ENCODE measurements around the gene TEX2.
"Not testable (repeated sequence)": the region's sequence is repeated elsewhere in the genome, so short reads cannot be mapped to it uniquely, and the experiment has no call there.

Gene TEX2

DNA sequence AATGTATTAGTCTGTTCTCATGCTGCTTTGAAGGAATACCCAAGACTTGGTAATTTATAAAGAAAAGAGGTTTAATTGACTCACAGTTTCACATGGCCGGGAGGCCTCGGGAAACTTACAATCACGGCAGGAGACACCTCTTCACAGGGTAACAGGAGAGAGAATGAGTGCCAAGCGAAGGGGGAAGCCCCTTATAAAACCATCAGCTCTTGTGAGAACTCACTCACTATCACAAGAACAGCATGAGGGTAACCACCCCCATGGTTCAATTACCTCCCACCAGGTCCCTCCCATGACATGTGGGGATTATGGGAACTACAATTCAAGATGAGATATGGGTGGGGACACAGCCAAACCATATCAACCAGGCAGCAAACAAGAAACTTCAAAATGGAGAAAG is 24.6 kb downstream of the TEX2 start:
- DNase-seq = not testable (repeated sequence)

DNA sequence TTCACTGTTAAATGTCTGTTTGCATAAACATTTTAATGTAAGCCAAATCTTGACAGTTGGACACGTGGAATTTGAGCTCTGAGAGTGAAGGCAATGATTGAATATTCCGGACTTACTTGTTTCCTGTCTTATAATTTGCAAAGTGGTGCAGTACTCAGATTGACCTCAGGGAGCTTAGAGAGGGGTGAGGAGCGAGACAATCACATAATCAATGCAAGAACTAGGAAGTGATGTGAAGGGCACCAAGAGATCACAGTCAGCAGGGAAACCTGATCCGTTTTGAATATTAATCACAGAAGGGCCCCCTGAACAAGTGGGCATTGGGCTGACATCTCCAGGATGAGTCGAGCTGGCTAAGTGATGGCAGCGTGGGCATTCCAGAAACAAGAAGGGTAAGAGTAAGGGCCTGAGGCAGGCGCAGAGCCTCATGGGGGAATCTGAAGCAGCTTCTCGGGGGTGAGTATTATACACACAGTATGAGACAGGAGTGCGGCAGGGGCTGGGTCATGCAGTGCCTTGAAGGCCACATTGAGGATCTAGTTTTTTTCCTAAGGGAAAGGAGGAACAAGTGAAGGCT is 26.1 kb downstream of the TEX2 start:
- no peak for DNase-seq

DNA sequence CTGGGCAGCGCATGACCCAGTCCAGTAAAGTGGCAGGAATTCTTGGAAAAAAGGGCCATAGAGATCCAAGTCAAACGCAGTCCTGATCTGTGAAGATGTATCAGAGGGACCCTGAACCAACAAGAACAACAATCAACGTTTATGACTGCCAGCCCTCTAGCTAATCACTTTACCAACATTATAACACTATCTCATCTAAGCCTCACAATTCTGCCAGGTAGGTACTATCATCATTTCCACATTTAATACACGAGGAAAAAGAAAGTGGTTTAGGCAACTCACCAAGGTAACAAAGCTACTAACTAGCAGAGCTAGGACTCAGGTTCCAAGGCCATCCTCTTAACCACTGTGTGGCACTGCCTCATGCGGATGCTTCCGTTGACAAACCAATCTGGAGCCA is 28.1 kb downstream of the TEX2 start:
- no peak for DNase-seq

DNA sequence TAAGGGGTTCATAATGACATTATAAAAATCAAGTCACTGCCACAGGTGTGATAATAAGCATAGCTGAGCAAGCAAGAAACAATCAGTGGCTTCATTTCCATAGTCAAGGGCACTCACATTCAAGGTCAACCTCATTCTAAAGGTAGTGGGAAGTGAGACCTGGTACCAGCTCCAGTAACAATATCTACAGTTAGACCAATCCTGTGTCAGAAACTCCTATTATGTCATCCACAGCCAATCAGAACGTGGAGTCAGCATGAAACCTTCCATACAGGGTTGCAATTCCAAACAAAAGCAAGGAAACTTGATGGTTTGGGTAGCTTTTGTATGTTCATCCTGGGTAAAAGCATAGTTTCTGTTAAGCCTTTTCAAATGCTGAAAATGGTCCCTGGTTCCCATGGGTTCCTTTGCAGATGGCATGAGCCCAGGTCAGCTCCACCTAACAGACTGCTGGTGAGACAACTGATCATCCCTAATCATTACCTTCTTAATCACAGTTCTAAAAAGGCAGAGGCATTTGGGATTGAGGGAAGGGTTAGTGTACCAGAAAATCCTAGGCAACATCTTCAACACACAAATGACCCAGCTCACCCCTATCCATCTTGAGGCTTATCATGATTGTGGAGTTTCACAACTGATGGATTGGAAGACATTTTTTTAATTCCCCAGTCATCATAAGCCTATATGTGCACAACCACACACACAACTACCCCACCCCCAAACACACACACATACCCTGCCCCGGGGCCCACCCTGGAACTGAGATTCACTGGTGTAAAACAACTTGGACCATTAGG is 30.4 kb downstream of the TEX2 start:
- DNase-seq = no peak

DNA sequence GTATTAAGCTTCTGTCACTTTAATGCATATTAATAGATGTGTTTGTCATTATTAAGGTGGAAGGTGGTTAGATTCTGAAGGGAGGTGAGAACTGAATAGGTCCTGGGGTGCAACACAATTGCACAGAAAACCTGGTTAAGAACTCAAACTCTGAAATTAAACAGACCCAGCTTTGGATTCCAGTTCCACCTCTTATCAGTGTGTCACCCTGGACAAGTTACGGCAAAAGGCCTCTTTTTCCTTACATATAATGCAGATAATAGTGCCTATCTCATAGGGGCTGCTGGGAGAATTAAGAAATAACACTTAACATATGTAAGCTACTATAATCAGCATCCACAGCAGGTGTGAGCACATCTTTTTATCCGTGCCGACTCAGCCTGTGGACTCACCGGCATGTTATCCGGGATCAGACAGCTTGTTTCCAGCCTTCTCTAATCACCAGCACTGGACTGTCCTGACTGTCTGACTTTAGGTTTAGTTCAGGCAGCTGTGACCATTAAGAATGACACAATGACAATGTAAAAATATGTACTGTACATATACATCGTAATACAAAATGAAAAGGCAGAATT is 31.4 kb downstream of the TEX2 start:
- DNase-seq = no peak

DNA sequence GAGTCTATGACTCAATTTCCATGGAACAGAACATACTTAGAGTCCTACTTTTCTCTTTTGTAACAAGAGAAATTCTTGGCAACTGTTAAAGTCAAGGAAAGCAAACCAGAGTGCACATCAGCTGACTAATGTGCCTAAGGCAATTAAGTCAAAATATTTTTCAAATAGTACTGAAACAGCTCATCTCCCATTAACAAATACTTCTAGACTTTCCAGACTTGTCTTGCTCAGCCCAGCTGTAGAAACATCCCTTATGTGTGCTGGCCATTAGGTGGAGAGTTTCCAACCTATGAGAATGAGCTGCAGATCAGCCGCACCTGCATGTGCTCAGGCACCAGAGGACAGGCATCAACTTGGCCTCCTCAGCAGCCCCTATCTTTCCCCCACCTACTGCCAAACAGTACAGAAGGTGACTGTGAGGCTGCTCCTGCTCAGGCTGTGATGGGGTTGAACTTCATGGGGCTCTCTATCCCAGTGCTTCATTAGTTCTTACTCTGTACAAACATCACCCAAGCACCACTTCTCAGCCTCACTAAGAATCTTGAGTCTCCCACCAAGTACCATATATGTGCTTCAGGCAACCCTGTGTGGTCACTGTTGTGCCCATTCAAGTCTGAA is 32.2 kb downstream of the TEX2 start:
- DNase-seq = no peak

DNA sequence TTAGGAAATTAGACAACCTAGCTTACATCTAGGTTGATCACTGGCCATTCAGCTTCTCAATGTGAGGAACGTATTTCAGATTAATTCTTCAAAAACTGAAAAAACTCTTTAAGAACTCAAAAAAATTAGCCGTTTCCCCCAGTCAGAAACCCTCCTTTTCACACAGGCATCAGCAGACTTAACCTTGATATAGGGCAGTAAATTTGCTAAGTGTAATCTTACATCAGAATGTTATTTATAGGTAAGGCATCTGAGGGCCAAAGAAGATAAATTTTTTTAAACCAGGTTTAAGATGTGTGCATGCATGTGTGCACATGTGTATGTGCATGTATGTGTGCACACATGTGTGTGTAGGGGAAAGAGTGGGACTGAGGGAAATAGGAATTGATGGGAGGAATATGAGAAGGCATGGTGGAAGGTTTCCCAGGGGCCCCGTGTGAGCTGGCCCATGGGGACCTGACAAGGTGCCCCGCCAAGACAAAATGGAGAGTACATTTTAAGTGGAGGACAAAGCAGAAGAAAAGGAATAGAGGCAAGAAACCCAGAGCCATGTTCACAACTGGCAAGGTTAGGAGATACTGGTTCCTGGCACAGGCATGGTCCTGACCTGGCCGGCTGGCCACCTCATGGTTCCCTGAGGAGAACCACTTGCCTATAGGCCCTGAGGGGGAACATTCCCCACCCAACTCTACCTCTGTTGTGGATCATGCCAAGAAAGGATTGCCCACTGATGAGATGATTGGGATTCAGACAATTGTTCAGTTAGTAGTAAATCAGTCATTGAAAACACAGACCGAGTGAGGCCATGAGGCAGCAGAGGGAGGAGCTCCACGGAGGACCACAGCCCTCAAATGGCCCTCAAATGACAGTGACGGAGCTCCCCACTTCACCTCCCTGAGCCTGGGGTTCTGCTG is 33.0 kb downstream of the TEX2 start:
- DNase-seq = no peak

DNA sequence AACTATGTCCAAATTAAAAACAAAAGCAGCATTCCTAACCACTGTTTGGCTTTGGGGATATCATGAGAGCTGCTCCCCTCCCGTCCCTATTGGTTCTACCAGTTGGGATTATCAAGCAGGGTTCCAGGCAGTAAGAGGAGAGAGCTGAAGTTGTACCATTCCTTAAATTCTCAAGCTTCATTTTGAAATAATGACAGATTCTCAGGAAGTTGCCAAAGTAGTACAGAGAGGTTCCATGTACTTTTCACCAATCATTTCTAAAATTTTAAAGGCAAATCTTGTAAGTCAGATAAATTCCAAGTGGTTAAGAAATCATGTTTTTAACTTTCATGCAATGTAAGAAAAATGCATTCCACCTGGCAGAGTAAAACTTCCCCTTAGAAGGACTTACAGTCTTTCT is 36.9 kb downstream of the TEX2 start:
- DNase-seq = no peak

DNA sequence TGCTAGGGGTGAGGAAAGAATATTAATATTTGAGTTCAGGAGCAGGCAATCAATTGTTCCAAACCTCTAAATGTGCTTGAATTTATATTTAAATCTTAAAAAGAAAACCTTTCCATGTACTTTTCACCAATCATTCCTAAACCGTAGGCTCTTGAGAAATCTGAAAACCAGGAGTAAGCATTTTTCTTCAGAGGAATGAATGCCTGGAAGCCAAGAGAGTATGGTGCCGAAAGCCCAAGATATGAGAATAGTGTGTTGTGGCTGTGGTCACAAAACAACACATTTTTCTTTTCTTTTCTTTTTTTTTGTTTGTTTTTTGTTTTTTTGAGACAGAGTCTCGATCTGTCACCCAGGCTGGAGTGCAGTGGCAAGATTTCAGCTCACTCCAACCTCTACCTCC is 37.6 kb downstream of the TEX2 start:
- no peak for DNase-seq

DNA sequence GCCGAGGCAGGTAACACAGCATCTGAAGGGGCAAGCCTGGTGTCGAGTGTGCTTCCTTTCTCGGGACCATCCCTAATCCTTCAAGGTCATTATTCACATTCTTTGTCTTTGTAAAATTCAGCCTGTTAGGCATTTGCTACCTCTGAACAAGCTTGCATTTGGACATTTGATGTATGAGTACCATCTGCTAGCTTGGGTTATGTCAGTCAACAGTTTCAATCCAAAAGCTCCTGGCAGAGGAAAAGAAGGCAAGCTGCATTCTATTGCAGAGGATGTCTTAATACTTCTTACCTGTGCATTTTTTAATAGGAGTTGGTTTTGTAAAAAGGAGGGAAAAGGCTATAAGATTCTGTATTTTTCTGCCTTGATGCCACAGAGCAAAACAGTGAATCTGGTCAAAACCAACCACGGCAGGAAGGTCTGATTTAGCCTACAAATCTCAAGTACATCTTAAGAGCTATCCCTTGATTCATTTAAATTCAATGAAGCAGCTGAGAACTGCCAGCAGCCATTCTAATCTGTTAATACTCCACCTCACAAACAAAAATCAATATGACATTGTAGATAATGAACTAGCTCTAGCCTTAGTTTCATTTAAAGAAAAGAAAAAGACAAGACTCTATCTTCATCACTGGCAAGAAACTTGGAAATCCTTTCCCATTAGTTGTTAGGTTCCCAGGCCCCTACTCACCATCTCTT is 39.0 kb downstream of the TEX2 start:
- DNase-seq = no peak

DNA sequence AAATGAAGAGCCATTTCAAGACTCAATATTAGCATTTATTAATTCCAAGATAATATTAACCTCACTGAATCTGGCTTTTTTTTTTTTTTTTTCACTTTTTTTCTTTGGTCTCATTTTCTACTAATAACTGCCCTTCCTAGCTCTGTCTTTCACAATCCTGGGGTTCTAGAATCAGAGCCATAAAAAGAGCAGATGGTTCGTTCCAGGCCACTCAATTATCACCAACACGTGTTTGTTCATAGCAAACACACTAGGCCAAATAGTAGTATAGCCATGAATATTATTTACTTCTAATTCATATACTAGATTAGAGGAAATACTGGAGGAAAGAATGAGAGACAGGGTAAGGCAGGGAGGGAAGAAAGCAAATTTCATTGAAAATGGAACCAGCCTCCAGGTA is 39.8 kb downstream of the TEX2 start:
- DNase-seq = no peak

DNA sequence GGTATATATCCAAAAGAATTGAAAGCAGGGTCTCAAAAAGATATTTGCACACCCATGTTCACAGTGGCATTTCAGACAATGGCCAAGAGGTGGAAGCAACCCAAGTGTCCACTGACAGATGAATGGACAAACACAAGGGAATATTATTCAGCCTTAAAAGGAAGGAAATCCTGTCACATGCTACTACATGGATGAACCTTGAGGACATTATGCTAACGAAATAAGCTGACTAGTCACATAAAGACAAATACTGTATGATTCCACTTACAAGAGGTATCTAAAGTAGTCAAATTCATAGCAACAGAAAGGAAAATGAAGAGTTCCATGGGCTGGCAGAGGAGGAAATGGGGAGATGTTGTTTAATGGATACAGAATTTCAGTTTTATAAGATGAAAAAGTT is 41.4 kb downstream of the TEX2 start:
- DNase-seq = no peak

DNA sequence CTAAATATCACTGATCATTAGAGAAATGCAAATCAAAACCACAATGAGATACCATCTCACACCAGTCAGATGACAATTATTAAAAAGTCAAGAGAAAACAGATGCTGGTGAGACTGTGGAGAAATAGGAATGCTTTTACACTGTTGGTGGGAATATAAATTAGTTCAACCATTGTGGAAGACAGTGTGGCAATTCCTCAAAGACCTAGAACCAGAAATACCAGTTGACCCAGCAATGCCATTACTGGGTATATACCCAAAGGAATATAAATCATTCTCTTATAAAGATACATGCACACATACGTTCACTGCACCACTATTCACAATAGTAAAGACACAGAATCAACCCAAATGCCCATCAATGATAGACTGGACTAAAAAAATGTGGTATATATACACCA is 42.5 kb downstream of the TEX2 start:
- not testable (repeated sequence) for DNase-seq

DNA sequence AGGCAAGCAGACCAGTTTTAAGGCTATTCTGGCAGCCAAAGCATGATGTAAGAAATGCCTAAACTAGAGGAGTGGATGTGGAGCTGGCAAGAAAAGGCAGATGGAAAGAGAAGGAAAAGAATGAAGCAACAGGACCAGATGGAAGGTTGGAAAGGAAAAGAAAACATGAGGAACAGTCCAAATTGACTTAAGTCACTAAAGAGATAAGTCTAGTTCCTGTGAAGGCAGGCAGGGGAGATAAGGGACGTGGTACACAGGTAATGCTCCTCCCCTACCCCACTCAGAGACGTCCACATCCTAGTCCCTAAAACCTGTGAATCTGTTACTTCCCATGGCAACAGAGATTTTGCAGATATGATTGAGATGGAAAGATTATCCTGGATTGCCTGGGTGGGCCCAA is 43.5 kb downstream of the TEX2 start:
- DNase-seq = no peak

DNA sequence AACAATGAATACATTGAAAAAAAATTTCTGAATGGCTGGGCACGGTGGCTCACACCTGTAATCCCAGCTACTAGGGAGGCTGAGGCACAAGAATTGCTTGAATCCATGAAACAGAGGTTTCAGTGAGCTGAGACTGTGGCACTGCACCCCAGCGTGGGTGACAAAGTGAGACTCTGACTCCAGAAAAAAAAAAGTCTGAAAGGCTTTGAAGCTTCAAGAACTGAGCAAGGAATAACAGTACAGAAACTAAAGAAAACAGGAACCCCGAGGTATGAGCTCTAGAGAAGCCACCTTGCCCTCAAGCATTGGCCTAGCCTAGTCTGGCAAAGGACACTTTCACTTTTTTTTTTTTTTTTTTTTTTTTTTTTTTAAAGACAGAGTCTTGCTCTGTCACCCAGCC is 45.0 kb downstream of the TEX2 start:
- DNase-seq = no peak

DNA sequence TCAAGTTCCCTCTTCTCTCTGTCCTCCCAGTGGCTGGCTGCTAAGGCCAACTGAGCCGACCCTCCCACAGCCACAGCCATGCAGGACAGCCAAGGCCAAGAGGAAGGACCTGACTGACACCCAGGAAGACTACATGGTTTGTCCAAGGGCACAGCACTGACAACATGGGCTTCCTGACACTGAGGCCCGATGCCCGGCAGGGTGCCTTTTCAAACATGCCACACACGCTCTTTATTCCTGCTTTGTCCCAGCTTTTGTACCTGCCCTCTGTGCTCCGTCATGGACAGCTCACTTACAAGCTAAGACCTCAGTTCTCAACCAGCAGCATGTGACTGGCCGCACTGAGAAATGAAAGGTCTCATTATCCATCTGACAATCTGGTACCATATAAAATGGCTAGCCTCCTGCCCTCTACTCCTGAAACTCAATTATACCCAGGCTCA is 45.8 kb downstream of the TEX2 start:
- DNase-seq = no peak

DNA sequence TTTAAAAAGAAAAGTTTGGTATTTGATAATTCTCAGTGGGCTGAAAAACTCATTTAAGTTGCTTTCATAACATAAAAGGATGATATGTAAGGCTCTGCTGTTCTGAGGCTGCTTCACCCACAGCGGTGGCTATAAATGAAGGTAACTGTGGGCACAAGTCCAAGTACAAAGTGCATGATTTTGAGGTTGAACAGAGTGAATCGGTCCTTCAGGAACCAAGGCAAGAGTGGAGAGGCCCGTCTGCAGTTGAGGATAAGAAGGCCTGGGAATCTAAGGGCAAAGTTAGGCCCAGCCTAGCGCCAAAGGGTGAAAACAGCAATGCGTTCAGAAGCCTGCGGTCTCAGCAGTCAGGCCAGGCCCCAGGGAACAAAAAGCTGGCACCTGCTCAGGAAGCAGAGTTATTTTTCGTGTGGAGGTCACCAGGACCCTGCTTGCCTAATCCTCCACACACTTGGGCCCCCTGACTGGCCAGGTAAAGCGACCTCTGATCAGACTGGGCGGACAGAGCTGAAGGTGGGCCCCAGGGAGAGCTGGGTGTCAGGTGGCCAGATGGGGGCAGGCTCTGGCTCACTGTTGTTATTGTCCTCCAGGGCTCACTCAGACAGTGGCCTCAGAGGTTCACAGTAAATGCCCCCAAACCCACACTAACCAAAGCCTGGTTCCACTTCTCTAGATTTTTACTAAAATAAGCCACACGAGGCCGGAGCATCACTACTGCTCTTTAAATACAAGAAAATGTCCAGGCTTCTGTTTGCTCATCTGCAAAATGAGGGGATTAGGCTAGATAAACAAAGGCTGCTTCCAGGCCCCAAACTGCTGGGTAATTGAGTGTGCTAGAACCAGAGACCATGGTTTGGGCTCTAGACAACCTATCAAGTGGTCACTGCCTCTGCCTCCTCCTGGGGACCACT is 46.5 kb downstream of the TEX2 start:
- no peak for DNase-seq

DNA sequence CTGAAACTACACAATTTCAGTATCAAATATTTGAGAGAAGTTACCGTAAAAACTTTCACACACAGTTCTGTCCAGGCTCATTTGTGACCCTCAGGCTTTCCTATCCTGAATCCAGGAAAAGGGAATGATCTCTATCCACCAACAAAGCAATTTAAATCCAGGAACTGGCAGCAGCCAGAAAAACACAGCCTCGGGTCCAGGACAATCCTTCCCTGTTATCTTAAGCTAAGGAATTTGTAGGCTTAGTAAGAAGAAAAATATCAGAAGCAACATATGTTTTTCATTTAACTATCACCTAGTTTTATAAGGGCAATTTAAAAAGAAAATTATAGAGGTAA is 47.1 kb downstream of the TEX2 start:
- no peak for DNase-seq

DNA sequence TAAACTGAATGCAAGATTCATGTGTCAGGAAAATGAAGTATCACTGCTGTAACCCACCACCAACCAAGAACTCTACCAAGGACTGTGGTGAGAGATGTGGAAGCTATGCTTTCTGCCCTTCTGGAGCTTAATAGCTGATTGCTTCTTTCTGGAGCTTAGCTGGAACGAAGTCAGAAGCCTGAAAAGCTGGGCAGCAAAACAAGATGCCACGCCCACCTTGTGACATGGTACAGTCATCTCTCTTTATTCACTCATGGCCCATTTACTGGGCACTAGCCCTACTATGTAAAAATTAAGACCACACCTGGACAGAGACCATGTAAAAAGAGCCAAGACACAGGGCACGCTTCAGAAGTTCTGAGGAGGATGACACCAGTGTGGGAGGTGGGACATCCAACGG is 48.1 kb downstream of the TEX2 start:
- no peak for DNase-seq

DNA sequence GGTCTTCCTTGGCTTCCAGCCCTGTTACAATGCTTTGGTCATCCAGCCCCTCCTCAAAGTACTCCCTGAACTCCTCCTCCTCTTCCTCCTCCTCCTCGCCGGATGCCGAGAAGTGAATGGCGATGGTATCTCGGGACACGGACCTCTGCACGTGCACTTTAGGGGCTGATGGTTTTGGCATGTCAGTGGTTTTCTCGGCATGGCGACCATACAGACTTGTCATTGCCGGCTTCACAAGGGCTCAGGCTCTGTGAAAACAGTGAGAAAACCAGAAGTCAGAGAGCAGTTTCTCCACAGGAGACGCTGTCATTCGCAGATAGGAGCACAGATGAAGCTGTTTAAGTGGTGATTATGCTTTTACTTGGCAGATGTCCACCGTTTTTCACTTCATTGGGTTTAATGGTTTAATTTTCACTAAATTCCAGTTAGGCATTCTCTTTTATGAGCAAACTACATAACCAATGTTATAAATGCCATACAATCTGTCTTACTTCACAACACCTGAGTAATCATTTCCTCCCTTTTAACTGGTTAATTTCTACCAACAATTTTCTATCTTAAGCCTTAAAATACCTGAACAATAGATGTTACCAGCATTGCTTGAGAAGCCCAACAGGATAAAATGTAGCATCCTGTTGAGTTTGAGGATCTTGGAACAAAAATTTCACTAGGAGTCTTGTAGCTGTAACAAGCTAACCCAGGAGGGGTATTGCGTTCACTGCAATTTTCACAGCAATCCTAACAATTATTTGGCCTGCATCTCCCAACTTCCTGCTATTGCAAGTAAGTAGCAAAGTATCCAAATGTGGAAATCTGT is 48.9 kb downstream of the TEX2 start:
- DNase-seq = no peak

Measured in KG1 (cell line).